Cortex of kidney (tissue), 1 donor: ENCODE data around the gene RNGTT.
"Not testable (repeated sequence)": the region's sequence is repeated elsewhere in the genome, so short reads cannot be mapped to it uniquely, and the experiment has no call there.

Experiments used
- DNase-seq: peaks from one replicate; lab custom pipeline; 2025; lab: John Stamatoyannopoulos, UW

RNGTT gene

GRCh38 chr6:88722686-88723085, 240.7 kb downstream of the RNGTT start:
- DNase-seq, result no peak

GRCh38 chr6:88716399-88716798, 247.0 kb downstream of the RNGTT start:
- DNase-seq, result not testable (repeated sequence)

DNA sequence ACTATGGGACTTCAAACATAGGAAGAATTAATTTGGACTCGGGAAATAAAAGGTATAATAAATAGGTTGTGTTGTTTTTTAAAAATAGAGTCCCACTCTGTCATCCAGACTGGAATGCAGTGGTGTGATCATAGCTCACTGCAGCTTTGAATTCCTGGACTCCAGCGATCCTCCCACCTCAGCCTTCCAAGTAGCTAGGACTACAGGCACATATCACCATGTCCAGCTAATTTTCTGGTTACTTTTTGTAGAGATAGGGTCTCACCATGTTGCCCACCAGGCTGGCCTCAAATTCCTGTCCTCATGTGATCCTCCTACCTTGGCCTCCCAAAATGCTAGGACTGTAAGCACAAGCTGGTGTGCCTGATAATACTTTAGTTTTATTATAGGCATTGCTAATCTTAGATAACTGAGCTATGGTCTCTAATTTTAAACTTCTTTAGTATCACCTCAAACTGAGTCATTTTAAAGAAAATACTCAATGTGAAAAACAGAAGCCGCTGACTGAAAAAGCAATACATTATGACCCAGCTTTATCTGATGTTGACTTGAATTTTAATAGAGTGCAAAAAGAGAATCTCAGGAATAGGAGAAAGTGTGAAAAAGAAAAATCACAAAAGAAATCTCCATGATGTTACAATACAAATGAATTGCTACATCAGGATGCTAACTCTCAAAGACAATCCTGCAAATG, 251.0 kb downstream of the RNGTT start:
- DNase-seq, result no peak

DNA sequence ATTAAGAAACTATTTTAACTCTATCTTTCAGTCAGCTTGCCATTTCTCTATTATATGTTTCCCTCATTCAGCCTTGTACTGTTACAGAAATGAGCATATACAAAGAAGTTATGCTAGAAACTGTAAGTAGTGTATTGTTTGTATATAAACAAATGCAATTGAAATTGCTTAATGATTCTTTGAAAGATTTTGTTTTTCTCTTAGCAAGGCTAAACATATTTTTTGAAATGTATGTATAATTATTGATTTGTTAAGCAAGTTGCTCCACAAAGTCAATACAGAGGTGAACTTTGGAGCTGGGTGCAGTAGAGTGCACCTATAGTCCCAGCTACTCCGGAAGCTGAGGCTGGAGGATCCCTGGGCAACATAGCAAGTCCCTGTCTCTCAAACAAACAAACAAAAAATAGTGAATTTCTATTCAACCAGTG, 253.6 kb downstream of the RNGTT start:
- DNase-seq, result no peak

DNA sequence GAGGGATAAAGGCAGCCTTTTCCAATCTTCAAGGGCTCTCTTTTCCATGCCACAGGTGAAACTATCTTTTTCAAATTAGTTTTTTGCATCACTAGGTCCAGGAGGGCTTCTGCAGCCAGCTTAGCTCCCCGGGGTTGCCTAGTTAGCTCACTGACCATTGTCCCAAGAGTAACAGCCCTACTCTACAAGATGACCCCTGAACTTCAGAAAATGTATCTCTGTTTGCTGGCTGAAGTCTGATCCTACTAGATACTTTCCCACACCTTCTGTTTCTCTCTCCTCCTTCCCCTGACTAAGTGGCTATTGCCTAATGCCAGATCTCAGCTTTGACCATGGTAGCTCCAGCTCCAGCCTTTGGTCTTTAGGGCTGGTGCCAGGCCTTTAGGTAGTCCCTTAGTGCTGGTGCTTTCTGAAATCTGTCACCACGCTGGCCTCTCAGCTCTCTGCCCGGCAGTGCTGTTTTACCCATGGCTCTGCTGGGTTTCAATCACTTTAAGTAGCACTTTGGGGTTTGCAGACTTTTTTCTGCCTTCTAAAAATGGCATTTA, 255.1 kb downstream of the RNGTT start:
- DNase-seq, result no peak

- no peak for DNase-seq
Measured at GRCh38 chr6:88705601-88706000, 257.8 kb downstream of the RNGTT start.

- DNase-seq, result no peak
Measured at GRCh38 chr6:88704980-88705379, 258.4 kb downstream of the RNGTT start.

- DNase-seq, result no peak
Measured at GRCh38 chr6:88702956-88703556, 260.4 kb downstream of the RNGTT start.

GRCh38 chr6:88698661-88699060, 264.8 kb downstream of the RNGTT start:
- no peak for DNase-seq

GRCh38 chr6:88695937-88696336, 267.5 kb downstream of the RNGTT start:
- no peak for DNase-seq

- DNase-seq, result no peak
Measured at GRCh38 chr6:88683734-88684133, 279.7 kb downstream of the RNGTT start.

- DNase-seq, result no peak
Measured at GRCh38 chr6:88680654-88681053, 282.8 kb downstream of the RNGTT start.

GRCh38 chr6:88679841-88680240, 283.6 kb downstream of the RNGTT start:
- DNase-seq, result no peak

DNA sequence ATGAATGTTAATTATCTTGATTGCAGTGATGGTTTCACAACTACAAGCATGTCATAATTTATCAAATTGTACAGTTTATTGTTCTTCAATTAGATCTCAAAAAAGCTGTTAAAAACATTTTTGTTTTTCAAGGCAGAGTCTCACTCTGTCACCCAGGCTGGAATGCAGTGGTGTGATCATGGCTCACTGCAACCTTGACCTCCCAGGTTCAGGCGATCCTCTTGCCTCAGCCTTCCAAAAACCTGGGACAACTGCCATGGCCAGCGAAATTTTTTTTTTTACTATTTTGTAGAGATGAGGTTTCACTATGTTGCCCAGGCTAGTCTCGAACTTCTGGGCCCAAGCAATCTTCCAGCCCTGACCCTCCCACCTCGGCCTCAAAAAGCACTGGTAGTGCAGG, 286.1 kb downstream of the RNGTT start:
- no peak for DNase-seq

GRCh38 chr6:88671624-88672023, 291.8 kb downstream of the RNGTT start:
- no peak for DNase-seq

DNA sequence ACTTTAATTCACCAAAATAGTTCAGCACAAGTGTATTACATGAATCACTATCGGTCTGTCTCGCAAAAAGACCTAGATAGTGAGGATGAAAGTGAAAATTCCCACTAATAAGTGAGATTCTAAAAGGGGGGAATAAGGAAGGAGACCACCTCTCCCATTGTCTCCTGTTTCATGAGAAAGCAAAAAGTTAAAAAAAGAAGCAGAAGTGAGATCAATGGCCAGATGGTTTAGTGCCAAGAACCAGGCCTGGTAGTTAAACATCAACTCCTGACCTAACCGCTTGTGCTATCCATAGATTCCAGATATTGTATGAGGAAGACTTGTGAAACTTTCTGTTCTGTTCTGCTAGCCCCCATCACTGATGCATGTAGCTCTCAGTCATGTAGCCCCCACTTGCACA, 293.0 kb downstream of the RNGTT start:
- DNase-seq, result no peak

DNA sequence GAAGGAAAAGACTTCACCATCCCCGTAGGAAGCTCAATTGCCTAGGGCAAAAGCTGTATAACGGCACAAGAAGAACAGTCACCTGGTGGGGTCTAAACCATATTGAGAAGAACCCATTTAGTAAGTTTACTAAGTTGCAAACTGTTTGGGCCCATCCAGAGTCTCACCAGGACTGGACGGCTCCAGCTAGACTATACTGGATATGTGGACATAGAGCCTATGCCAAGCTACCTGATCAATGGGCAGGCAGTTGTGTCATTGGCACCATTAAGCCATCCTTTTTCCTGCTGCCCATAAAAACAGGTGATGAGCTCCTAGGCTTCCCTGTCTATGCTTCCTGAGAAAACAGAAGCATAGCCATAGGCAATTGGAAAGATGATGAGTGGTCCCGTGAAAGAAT, 293.9 kb downstream of the RNGTT start:
- DNase-seq, result no peak

GRCh38 chr6:88666901-88667300, 296.5 kb downstream of the RNGTT start:
- no peak for DNase-seq

DNA sequence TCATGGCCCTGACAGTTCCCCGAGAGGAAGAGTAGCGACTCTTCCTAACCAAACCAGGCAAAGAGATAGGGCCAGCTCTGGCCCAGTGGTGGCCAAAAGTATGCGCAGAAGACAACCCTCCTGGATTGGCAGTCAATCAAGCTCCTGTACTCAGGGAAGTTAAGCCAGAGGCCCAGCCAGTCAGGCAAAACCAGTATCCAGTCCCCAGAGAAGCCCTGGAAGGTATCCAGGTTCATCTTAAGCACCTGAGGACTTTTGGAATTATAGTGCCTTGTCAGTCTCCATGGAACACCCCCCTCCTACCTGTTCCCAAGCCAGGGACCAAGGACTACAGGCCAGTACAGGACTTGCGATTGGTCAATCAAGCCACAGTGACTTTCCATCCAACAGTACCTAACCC, 298.3 kb downstream of the RNGTT start:
- DNase-seq, result no peak

GRCh38 chr6:88663801-88664200, 299.6 kb downstream of the RNGTT start:
- no peak for DNase-seq

DNA sequence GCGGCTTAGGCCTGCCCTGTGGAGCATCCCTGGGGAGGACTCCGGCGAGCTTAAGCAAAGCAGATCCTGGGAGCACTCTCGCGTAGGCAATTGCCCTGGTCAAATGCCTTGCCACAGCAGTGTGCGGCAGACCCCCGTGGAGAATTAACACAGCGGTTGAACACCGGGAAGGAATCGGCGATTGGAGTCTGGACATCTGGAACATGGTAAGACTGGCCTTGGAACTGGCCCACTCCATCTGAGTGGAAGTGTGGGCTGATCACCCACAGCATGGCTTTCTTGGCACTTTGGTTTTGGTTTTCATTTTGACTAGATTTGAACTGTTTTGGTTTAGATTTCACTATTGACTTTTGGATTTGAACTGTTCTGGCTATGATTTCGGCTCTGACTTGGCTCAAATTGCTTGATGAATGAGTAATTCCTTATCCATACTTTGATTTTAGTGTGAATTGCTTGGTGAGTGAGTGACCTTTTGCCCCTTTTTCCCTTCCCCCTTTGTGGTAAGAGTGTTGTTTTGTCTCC, 300.7 kb downstream of the RNGTT start:
- no peak for DNase-seq

GRCh38 chr6:88662163-88662580, 301.2 kb downstream of the RNGTT start:
- no peak for DNase-seq

DNA sequence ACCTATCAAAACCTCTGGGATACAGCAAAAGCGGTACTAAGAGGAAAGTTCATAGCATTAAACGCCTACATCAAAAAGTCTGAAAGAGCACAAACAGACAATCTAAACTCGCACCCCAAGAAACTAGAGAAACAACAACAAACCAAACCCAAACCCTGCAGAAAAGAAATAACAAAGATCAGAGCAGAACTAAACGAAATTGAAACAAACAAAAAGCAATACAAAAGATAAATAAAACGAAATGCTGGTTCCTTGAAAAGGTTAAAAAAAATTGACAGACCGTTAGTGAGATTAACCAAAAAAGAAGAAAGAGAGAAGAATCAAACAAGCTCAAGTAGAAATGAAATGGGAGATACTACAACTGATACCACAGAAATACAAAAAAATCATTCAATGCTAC, 302.3 kb downstream of the RNGTT start:
- no peak for DNase-seq
